Glutamatergic neuron (in vitro differentiated cells): Measurements from ENCODE around the gene RNF150. TPM values are rescaled to one million over a fixed set of nuclear protein-coding genes. Genes with fewer than 3 reads are reported as not detected.
A peak's percentile ranks its signal among the peaks of the same experiment; 100 is the strongest.

ENCODE experiments used
- DNase-seq: peaks from one replicate; pipeline ENCODE4 v3.0.0; 2022
- H3K27ac Mint-ChIP-seq: one replicate; pipeline ENCODE4 v1.8.0; 2020; ENCODE audit warnings: mild to moderate bottlenecking, mixed read lengths, inconsistent platforms; ENCODE audit not compliant: unreplicated experiment
- H3K27me3 Mint-ChIP-seq: one replicate; pipeline ENCODE4 v1.8.0; 2020; ENCODE audit warnings: mild to moderate bottlenecking, moderate library complexity, mixed read lengths, inconsistent platforms; ENCODE audit not compliant: unreplicated experiment
- H3K36me3 Mint-ChIP-seq: one replicate; pipeline ENCODE4 v1.8.0; 2020; ENCODE audit warnings: mild to moderate bottlenecking, mixed read lengths, inconsistent platforms; ENCODE audit not compliant: unreplicated experiment
- H3K4me1 Mint-ChIP-seq: one replicate; pipeline ENCODE4 v1.8.0; 2020; ENCODE audit warnings: mild to moderate bottlenecking, low read depth, mixed read lengths, inconsistent platforms; ENCODE audit not compliant: unreplicated experiment
- H3K4me3 Mint-ChIP-seq: one replicate; pipeline ENCODE4 v1.8.0; 2020; ENCODE audit warnings: mild to moderate bottlenecking, mixed read lengths, inconsistent platforms; ENCODE audit not compliant: unreplicated experiment
- H3K9me3 Mint-ChIP-seq: one replicate; pipeline ENCODE4 v1.8.0; 2020; ENCODE audit warnings: mild to moderate bottlenecking, moderate library complexity, mixed read lengths, inconsistent platforms; ENCODE audit not compliant: unreplicated experiment
- CTCF ChIP-seq: fragments of 200-600 bp; sonication (generic); IDR thresholded peaks from one replicate; pipeline ENCODE4 v1.5.0; 2021; ENCODE audit not compliant: partially characterized antibody, unreplicated experiment
- total RNA-seq: library from RNA; stranded (reverse); fragmentation: NEBNext Ultra II Directional; extraction: Animal tissue kit (Norgen Biotek cat#: 25700); gene quantifications from one replicate; pipeline ENCODE4 v1.2.1, GENCODE V29; 2021; ENCODE audit not compliant: unreplicated experiment

Gene RNF150
- total RNA-seq, 1 donor from 2014 or later = 23.3 TPM

DNA sequence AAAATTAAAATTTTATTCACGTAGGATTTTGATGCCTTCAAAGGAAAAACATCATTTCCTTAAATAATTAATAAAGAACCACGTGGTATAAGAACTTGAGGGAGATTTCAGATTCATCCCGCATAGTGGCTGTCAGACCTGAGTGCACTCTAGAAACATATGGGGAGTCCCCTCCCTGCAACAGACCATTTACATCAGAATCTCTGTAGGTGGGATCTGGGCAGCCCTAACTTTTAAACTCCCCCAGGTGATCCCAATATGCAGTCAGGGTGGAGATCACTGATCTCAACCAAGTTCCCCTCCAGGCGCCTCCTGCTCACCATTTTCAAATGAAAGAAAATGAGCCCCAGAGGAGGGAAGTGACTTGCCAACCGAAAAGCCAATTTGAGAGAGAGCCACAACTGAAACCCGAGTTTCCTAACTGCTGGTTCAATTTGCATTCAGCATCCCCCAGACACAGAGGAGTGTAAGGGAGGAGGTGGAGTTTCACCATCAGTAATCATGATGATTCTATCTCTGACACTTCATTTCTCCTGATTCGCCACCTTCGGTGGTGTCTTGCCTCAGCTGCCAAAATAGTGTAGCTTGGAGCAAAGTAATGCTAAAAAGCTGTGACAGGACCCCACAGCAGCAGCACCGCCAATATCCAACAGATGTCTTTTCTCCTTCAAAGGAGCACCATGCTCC, 11.4 kb downstream of the RNF150 start:
- Mint-ChIP-seq H3K27me3 (no peaks in the 10 kb centered on the region), H3K4me1 (peaks cover 12% of the 10 kb centered on the region), H3K9me3 (no peaks in the 10 kb centered on the region), H3K4me3 (no peak overlapping the region), H3K27ac (no peak overlapping the region), H3K36me3 (no peaks in the 10 kb centered on the region)
- DNase-seq = no peak
- no peak for TF ChIP-seq CTCF

DNA sequence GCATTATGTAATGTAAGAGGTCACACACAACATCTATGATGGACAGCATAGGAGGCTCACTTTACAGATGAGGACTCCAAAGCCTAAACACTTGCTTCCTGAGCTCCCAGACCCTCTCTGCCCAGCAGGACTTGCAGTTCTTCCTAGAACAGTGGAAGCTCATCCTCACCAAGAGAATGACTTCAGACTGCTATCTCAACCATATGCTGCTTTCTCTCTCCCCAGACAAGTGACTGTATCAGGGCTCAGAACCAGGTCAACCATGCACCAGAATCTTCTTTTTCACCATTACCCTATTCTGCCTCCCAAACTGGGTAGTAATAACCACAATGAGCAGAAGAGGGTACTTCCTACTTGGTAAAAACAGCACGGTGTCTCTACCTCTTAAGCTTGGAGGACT, 12.2 kb downstream of the RNF150 start:
- H3K9me3 Mint-ChIP-seq = peaks cover 2% of the 10 kb centered on the region
- peaks cover 12% of the 10 kb centered on the region for H3K4me1 Mint-ChIP-seq
- H3K27me3 Mint-ChIP-seq = no peaks in the 10 kb centered on the region
- no peak for DNase-seq
- no peak overlapping the region for H3K27ac Mint-ChIP-seq
- H3K36me3 Mint-ChIP-seq = no peaks in the 10 kb centered on the region
- H3K4me3 Mint-ChIP-seq = peak overlapping the region; percentile 5
- no peak for TF ChIP-seq CTCF

DNA sequence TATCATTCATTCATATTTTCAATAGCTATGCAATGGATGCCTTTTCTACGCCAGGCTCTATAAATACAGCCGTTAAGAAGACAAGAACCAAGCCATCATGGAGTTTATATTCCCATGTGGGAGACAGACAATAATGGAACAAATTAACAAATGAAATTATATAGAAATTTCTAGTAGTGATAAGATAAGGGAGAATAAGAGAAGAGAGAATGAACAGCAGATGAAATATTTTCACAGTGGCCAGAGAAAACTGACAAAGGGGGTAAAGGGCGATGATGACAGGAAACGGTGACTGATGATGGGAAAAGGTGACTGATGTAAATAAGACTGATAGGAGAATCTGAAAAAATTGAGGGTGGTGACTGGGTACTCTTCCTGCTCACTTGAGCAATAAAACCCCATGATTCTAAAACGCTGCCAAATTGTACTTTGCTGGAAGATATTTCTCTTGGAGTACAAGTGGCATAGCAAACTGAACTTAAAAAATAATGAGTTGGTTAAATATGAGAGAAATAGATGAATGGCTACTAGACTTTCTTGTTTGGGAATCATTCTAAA, 13.2 kb downstream of the RNF150 start:
- no peak overlapping the region for H3K27ac Mint-ChIP-seq
- no peak overlapping the region for H3K4me3 Mint-ChIP-seq
- peaks cover 3% of the 10 kb centered on the region for H3K9me3 Mint-ChIP-seq
- peaks cover 12% of the 10 kb centered on the region for H3K4me1 Mint-ChIP-seq
- no peaks in the 10 kb centered on the region for H3K36me3 Mint-ChIP-seq
- no peak for TF ChIP-seq CTCF
- DNase-seq = no peak
- H3K27me3 Mint-ChIP-seq = no peaks in the 10 kb centered on the region

- DNase-seq = no peak
- Mint-ChIP-seq H3K27ac (no peak overlapping the region), H3K9me3 (peaks cover 5% of the 10 kb centered on the region), H3K4me3 (no peak overlapping the region), H3K36me3 (peaks cover 3% of the 10 kb centered on the region), H3K4me1 (peaks cover 12% of the 10 kb centered on the region), H3K27me3 (no peaks in the 10 kb centered on the region)
- TF ChIP-seq CTCF = no peak
These were observed 14.2 kb downstream of the RNF150 start for GRCh38 chr4:141119071-141119470.

DNA sequence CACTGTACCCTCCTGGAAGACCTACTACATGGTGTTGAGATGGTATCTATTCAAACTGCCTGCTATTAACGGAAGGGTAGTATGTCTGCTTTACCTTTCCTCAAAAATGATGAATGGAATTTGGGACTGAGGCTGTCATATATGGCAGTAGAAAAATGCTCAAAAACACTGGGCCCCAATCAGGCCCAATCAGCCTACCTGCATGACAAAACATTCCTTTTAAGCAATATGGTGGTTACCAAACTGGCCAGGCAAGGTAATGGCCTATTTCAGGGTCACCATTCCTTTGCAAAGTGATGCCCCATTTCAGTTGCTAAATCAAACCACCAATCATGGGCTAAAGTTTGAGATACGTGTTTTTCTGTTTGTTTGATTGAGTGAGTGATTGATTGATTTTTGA, 14.9 kb downstream of the RNF150 start:
- peaks cover 12% of the 10 kb centered on the region for H3K4me1 Mint-ChIP-seq

More for the DNA sequence above, 14.9 kb downstream of the RNF150 start:
- no peak for TF ChIP-seq CTCF
- DNase-seq = no peak
- no peak overlapping the region for H3K4me3 Mint-ChIP-seq
- no peaks in the 10 kb centered on the region for H3K27me3 Mint-ChIP-seq
- H3K36me3 Mint-ChIP-seq = peaks cover 3% of the 10 kb centered on the region
- peaks cover 6% of the 10 kb centered on the region for H3K9me3 Mint-ChIP-seq
- H3K27ac Mint-ChIP-seq = no peak overlapping the region
